Measurements from ENCODE around the gene RMI1.

DNA sequence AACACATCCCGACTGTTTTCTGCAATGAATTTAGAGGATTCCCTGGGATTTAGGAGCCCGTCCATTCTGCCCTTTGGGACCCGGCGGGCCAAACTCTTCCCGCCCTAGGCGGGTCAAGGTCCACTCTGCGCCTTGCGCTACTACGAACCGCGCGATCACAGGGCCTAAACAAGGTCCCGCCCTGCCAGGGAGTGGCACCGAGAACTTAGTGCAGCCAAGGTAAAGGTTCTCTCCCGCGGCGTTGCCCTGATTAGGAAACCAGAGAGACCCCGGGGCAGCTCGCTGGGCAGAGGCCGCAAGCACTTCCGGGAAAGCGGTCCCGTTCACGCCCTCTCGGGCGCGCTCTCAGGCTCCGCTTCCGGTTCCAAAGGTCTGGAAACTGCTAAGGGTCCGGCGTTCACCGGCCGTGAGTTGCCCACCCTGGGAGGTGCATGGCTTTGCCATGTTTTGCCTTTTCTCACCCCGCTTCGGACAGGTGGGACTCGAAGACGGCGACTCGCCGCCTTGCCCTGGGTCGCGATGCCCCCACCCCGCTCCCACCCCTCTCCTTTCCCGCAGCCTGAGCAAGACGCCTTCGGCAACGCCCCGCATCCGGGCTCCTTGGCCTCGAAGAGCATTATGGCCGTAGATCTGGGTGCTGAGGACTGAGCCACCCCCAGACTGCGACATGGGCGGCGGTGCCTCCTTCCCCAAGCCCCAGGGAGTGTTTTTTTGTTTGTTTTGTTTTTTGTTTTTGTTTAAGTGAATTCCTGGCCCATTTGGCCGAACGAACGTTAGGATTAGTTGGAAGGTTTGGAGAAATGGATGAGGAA is 24.0 kb upstream of the RMI1 start:
- TF ChIP-seq POLR2A (IDR thresholded peaks at IDR 0.05; ENCODE audit: low read depth, low read length), result peak; percentile 64; the same call in 1 of the 2 replicates
- TF ChIP-seq POLR2AphosphoS5 (IDR thresholded peaks at IDR 0.05; ENCODE audit: low read depth, low read length), result peak; percentile 44; the same call in 1 of the 2 replicates
- TF ChIP-seq TAF1 (IDR thresholded peaks at IDR 0.05; ENCODE audit: borderline replicate concordance, low read depth, low read length), result 0 out of 2 replicates have a peak, but pooled peaks have one; percentile 34
